NB4 (cell line): ENCODE results near the gene TPRG1L.

ENCODE experiments used
- POLR2A ChIP-seq: IDR thresholded peaks from 2 replicates; pipeline ENCODE4 v1.6.1; 2011; ENCODE audit warnings: mild to moderate bottlenecking; ENCODE audit not compliant: insufficient read length; ENCODE audit errors: extremely low read depth
- TF ChIP-seq, protein P1 (sequence below): IDR thresholded peaks from one replicate; pipeline ENCODE4 v1.5.1; 2012; ENCODE audit warnings: low read depth, low read length
- TF ChIP-seq, protein P2 (sequence below): IDR thresholded peaks from 2 replicates; pipeline ENCODE4 v1.6.1; 2011; ENCODE audit warnings: low read depth, low read length

DNA sequence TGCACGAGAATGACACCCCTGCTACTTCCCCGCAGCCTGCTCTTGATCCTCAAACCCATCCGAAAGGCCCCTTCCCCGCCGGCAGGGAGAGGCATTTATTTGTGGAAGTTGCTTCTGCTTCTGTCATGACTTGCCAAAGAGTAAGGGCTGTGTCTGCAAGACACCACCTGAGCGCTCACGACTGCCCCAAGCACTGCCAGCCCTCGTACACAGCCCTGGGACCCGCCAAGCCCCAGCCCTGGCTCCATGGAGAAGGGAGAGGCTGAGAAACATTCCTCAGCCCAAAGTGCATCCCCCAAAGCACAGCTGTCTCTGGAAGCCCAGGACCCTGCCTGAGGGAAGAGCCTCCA is 6.3 kb upstream of the TPRG1L start:
- TF ChIP-seq, protein P1, sequence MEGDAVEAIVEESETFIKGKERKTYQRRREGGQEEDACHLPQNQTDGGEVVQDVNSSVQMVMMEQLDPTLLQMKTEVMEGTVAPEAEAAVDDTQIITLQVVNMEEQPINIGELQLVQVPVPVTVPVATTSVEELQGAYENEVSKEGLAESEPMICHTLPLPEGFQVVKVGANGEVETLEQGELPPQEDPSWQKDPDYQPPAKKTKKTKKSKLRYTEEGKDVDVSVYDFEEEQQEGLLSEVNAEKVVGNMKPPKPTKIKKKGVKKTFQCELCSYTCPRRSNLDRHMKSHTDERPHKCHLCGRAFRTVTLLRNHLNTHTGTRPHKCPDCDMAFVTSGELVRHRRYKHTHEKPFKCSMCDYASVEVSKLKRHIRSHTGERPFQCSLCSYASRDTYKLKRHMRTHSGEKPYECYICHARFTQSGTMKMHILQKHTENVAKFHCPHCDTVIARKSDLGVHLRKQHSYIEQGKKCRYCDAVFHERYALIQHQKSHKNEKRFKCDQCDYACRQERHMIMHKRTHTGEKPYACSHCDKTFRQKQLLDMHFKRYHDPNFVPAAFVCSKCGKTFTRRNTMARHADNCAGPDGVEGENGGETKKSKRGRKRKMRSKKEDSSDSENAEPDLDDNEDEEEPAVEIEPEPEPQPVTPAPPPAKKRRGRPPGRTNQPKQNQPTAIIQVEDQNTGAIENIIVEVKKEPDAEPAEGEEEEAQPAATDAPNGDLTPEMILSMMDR = no peak
- TF ChIP-seq, protein P2, sequence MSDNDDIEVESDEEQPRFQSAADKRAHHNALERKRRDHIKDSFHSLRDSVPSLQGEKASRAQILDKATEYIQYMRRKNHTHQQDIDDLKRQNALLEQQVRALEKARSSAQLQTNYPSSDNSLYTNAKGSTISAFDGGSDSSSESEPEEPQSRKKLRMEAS = no peak
- TF ChIP-seq POLR2A = no peak
